ENCODE data around the gene UBE2Z. TPM values are rescaled to one million over a fixed set of nuclear protein-coding genes. Genes with fewer than 3 reads are reported as not detected.

UBE2Z gene
- total RNA-seq, 1 experiment from 2014 or later, result 108 TPM

GRCh38 chr17:48925251-48925990 lies 17.2 kb downstream of the UBE2Z start:
- H3K4me1 ChIP-seq (ENCODE audit: insufficient read depth, low read length, poor library complexity, severe bottlenecking), result peaks cover 4% of the 10 kb centered on the region
- POLR2A ChIA-PET (ENCODE audit: low non-redundant PET), result no interaction called here
- peaks cover 97% of the 10 kb centered on the region for H3K36me3 ChIP-seq (ENCODE audit: insufficient read depth, low read length, poor library complexity, severe bottlenecking)
- DNase-seq (ENCODE audit: low spot score), result no peak
- BruUV-seq (replicated peaks), result no TSS peak
- no peak overlapping the region for H3K27ac ChIP-seq (ENCODE audit: low read depth, low read length, poor library complexity, severe bottlenecking)
- CTCF ChIA-PET, result interaction anchor here (0.5 kb wide), 1 partner anchor 342 kb away, joined by 3 read pairs; no protein-coding TSS in a partner anchor
- H3K4me3 ChIP-seq (ENCODE audit: low read depth, low read length, poor library complexity, severe bottlenecking), result no peak overlapping the region
- intact Hi-C loops (cut with micrococcal nuclease; ENCODE audit: unreplicated experiment), result no loop called here
- H3K27me3 ChIP-seq (replicated peaks; ENCODE audit: insufficient read depth, low read depth, low read length, poor library complexity), result no peaks in the 10 kb centered on the region
- no peak for TF ChIP-seq EZH2 (IDR thresholded peaks at IDR 0.05; ENCODE audit: borderline replicate concordance, low read depth, low read length, poor library complexity, severe bottlenecking)
- no peak for TF ChIP-seq CTCF (conservative IDR thresholded peaks at IDR 0.05; ENCODE audit: low read depth, low read length)
- no peaks in the 10 kb centered on the region for H3K9me3 ChIP-seq (ENCODE audit: low read depth, low read length, poor library complexity, severe bottlenecking)

- Histone ChIP-seq H3K4me1 (ENCODE audit: insufficient read depth, low read length, poor library complexity, severe bottlenecking) (peaks cover 4% of the 10 kb centered on the region), H3K9me3 (ENCODE audit: low read depth, low read length, poor library complexity, severe bottlenecking) (no peaks in the 10 kb centered on the region), H3K27ac (ENCODE audit: low read depth, low read length, poor library complexity, severe bottlenecking) (no peak overlapping the region), H3K27me3 (replicated peaks; ENCODE audit: insufficient read depth, low read depth, low read length, poor library complexity) (no peaks in the 10 kb centered on the region), H3K4me3 (ENCODE audit: low read depth, low read length, poor library complexity, severe bottlenecking) (no peak overlapping the region), H3K36me3 (ENCODE audit: insufficient read depth, low read length, poor library complexity, severe bottlenecking) (peaks cover 97% of the 10 kb centered on the region)
- BruUV-seq (replicated peaks), result no TSS peak
- TF ChIP-seq EZH2 (IDR thresholded peaks at IDR 0.05; ENCODE audit: borderline replicate concordance, low read depth, low read length, poor library complexity, severe bottlenecking) (no peak), CTCF (conservative IDR thresholded peaks at IDR 0.05; ENCODE audit: low read depth, low read length) (no peak)
- intact Hi-C loops (cut with micrococcal nuclease; ENCODE audit: unreplicated experiment), result no loop called here
- CTCF ChIA-PET, result interaction anchor here (0.5 kb wide), 1 partner anchor 341 kb away, joined by 3 read pairs; no protein-coding TSS in a partner anchor
- DNase-seq (ENCODE audit: low spot score), result no peak
- POLR2A ChIA-PET (ENCODE audit: low non-redundant PET), result no interaction called here
Observed at GRCh38 chr17:48925991-48926342, 17.8 kb downstream of the UBE2Z start.

- Histone ChIP-seq H3K4me3 (ENCODE audit: low read depth, low read length, poor library complexity, severe bottlenecking) (no peak overlapping the region), H3K36me3 (ENCODE audit: insufficient read depth, low read length, poor library complexity, severe bottlenecking) (peaks cover 97% of the 10 kb centered on the region), H3K4me1 (ENCODE audit: insufficient read depth, low read length, poor library complexity, severe bottlenecking) (peaks cover 4% of the 10 kb centered on the region), H3K9me3 (ENCODE audit: low read depth, low read length, poor library complexity, severe bottlenecking) (no peaks in the 10 kb centered on the region), H3K27me3 (replicated peaks; ENCODE audit: insufficient read depth, low read depth, low read length, poor library complexity) (no peaks in the 10 kb centered on the region), H3K27ac (ENCODE audit: low read depth, low read length, poor library complexity, severe bottlenecking) (peak overlapping the region; percentile 33)
- CTCF ChIA-PET, result no interaction called here
- TF ChIP-seq EZH2 (IDR thresholded peaks at IDR 0.05; ENCODE audit: borderline replicate concordance, low read depth, low read length, poor library complexity, severe bottlenecking) (no peak), CTCF (conservative IDR thresholded peaks at IDR 0.05; ENCODE audit: low read depth, low read length) (no peak)
- POLR2A ChIA-PET (ENCODE audit: low non-redundant PET), result no interaction called here
- DNase-seq (ENCODE audit: low spot score), result no peak
- BruUV-seq (replicated peaks), result no TSS peak
- intact Hi-C loops (cut with micrococcal nuclease; ENCODE audit: unreplicated experiment), result no loop called here
Observed at GRCh38 chr17:48927978-48928745, 20.0 kb downstream of the UBE2Z start.
